ENCODE results near the gene CHCHD6.

- TF ChIP-seq, protein P1, sequence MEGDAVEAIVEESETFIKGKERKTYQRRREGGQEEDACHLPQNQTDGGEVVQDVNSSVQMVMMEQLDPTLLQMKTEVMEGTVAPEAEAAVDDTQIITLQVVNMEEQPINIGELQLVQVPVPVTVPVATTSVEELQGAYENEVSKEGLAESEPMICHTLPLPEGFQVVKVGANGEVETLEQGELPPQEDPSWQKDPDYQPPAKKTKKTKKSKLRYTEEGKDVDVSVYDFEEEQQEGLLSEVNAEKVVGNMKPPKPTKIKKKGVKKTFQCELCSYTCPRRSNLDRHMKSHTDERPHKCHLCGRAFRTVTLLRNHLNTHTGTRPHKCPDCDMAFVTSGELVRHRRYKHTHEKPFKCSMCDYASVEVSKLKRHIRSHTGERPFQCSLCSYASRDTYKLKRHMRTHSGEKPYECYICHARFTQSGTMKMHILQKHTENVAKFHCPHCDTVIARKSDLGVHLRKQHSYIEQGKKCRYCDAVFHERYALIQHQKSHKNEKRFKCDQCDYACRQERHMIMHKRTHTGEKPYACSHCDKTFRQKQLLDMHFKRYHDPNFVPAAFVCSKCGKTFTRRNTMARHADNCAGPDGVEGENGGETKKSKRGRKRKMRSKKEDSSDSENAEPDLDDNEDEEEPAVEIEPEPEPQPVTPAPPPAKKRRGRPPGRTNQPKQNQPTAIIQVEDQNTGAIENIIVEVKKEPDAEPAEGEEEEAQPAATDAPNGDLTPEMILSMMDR (IDR thresholded peaks at IDR 0.05; ENCODE audit: insufficient read depth, low read length, poor library complexity, severe bottlenecking), result no peak
- no peak for TF ChIP-seq EZH2phosphoT487 (conservative IDR thresholded peaks at IDR 0.05; ENCODE audit: low read length)
Measured at GRCh38 chr3:127001486-127002194, 297.6 kb downstream of the CHCHD6 start.
